HepG2 (cell line): Measurements from ENCODE around the gene ARMH1. TPM values are rescaled to one million over a fixed set of nuclear protein-coding genes. Genes with fewer than 3 reads are reported as not detected.

Experiments
- ATAC-seq: fragments of 200-7000 bp; cut with Tn5 transposase; 3 replicates; pipeline ENCODE4 v1.9.1; 2020; ENCODE audit warnings: mild to moderate bottlenecking, moderate library complexity
- BruUV-seq: library from RNA; stranded (reverse); fragments of 400-500 nt; replicated peaks from 2 replicates; lab custom pipeline; 2021; lab: Mats Ljungman, UMichigan
- CTCF ChIA-PET: fragments of 300-600 bp; formaldehyde crosslinking; extraction: SDS; loops from one replicate; lab custom pipeline; 2021; ENCODE audit warnings: low total read pairs, inconsistent platforms, low intra/inter-chr PET ratio; lab: Yijun Ruan, JAX
- POLR2A ChIA-PET: fragments of 350-600 bp; sonication (Branson Sonifier 250); formaldehyde crosslinking; loops from one replicate; lab custom pipeline; 2020; ENCODE audit warnings: antibody characterized with exemption, inconsistent platforms; lab: Yijun Ruan, JAX
- DNase-seq: peaks from one replicate; pipeline ENCODE4 v3.0.0-alpha.2; 2015; ENCODE audit warnings: low spot score
- FAIRE-seq: peaks from 3 replicates; lab custom pipeline; 2011; peaks lifted over from hg19 to GRCh38; lab: Jason Lieb, UNC
- H2AFZ ChIP-seq: one replicate; pipeline ENCODE4 v1.6.1; 2011; ENCODE audit warnings: low read length, inconsistent platforms
- H3K27ac ChIP-seq: fragments of 300-600 bp; 3 replicates; pipeline ENCODE4 v1.8.0; 2011; ENCODE audit warnings: mixed run types, mild to moderate bottlenecking, mixed read lengths, low read length, inconsistent platforms; ENCODE audit not compliant: insufficient read depth; ENCODE audit errors: extremely low read length
- H3K27me3 ChIP-seq, 2 experiments: fragments of 200-600 bp in 1 of 2; 2 replicates in 1 of 2; 3 replicates in 1 of 2; pipeline versions ENCODE4 v1.6.0 to v1.8.0; 2011; ENCODE audit warnings: low read length in 2 of 2, mild to moderate bottlenecking in 2 of 2, moderate library complexity in 2 of 2, inconsistent platforms in 1 of 2; ENCODE audit not compliant: insufficient read depth in 2 of 2, control insufficient read depth in 1 of 2
- H3K36me3 ChIP-seq, 2 experiments: fragments of 200-600 bp in 1 of 2; replicated peaks in 1 of 2; 2 replicates in 1 of 2; 3 replicates in 1 of 2; pipeline versions ENCODE4 v1.5.1 to v1.8.0; 2011; ENCODE audit warnings: low read length in 2 of 2, inconsistent platforms in 1 of 2; ENCODE audit not compliant: insufficient read depth in 2 of 2, control insufficient read depth in 1 of 2
- H3K4me1 ChIP-seq: 2 replicates; pipeline ENCODE4 v1.5.1; 2012; ENCODE audit warnings: low read length, inconsistent platforms; ENCODE audit not compliant: insufficient read depth
- H3K4me2 ChIP-seq: 2 replicates; pipeline ENCODE4 v1.6.0; 2011; ENCODE audit warnings: low read depth, low read length, inconsistent platforms
- H3K4me3 ChIP-seq, 3 experiments: fragments of 200-600 bp in 1 of 3; sonication (generic), shearing (Covaris generic) in 1 of 3; replicated peaks in 1 of 3; 2 replicates each; pipeline ENCODE4 v1.5.1; 2011 to 2016; ENCODE audit warnings: low read length in 3 of 3, inconsistent platforms in 2 of 3, low read depth in 2 of 3, mild to moderate bottlenecking in 2 of 3, control low read depth in 1 of 3, mixed read lengths in 1 of 3; ENCODE audit not compliant: insufficient read depth in 1 of 3
- H3K79me2 ChIP-seq: one replicate; pipeline ENCODE4 v1.6.1; 2011; ENCODE audit warnings: low read length, inconsistent platforms; ENCODE audit not compliant: insufficient read depth
- H3K9ac ChIP-seq: 2 replicates; pipeline ENCODE4 v1.6.0; 2011; ENCODE audit warnings: mild to moderate bottlenecking, low read depth, low read length, inconsistent platforms; ENCODE audit not compliant: insufficient read depth
- H3K9me3 ChIP-seq: 2 replicates; pipeline ENCODE4 v1.5.1; 2012; ENCODE audit warnings: mild to moderate bottlenecking, low read length
- H4K20me1 ChIP-seq: 2 replicates; pipeline ENCODE4 v1.6.0; 2011; ENCODE audit warnings: inconsistent platforms, mild to moderate bottlenecking, low read length, moderate library complexity; ENCODE audit not compliant: insufficient read depth
- AHR ChIP-seq: IDR thresholded peaks from 2 replicates; pipeline ENCODE4 v1.6.1; 2018; ENCODE audit warnings: missing genetic modification reagents, missing compliant biosample characterization
- FOSL2 ChIP-seq: sonication (generic); formaldehyde crosslinking; IDR thresholded peaks from 2 replicates; pipeline ENCODE4 v1.4.0; 2020; ENCODE audit warnings: missing genetic modification reagents
- IRX3 ChIP-seq: sonication (generic); formaldehyde crosslinking; IDR thresholded peaks from 2 replicates; pipeline ENCODE4 v1.8.1; 2023; ENCODE audit warnings: mild to moderate bottlenecking, low read depth, missing genetic modification reagents, borderline replicate concordance
- MIER2 ChIP-seq: IDR thresholded peaks from 2 replicates; pipeline ENCODE4 v1.6.1; 2016; ENCODE audit warnings: missing biosample characterization, missing genetic modification reagents
- RXRB ChIP-seq: IDR thresholded peaks from 2 replicates; pipeline ENCODE4 v1.6.1; 2016; ENCODE audit warnings: borderline replicate concordance, missing genetic modification reagents, missing compliant biosample characterization
- ZBTB20 ChIP-seq: sonication (generic); formaldehyde crosslinking; IDR thresholded peaks from 2 replicates; pipeline ENCODE4 v1.8.1; 2023; ENCODE audit warnings: missing genetic modification reagents, low read depth, mild to moderate bottlenecking, borderline replicate concordance
- ZKSCAN1 ChIP-seq: fragments of 150-350 bp; IDR thresholded peaks from 2 replicates; pipeline ENCODE4 v1.6.1; 2014; ENCODE audit warnings: low read length
- ZNF367 ChIP-seq: sonication (generic); formaldehyde crosslinking; IDR thresholded peaks from 2 replicates; pipeline ENCODE4 v1.4.0; 2020; ENCODE audit warnings: missing genetic modification reagents, borderline replicate concordance
- ZNF724P ChIP-seq: sonication (generic); formaldehyde crosslinking; IDR thresholded peaks from 2 replicates; pipeline ENCODE4 v1.8.0; 2022; ENCODE audit warnings: missing genetic modification reagents, borderline replicate concordance
- ZNF776 ChIP-seq: sonication (generic); formaldehyde crosslinking; IDR thresholded peaks from 2 replicates; pipeline ENCODE4 v1.4.0; 2020; ENCODE audit warnings: mild to moderate bottlenecking, missing genetic modification reagents
- WGBS: methylation state at CpG from one replicate; pipeline ENCODE4 v1.1.6; 2017; ENCODE audit warnings: low lambda C conversion rate; 5-methylcytosine and 5-hydroxymethylcytosine counted together
- in situ Hi-C: cut with HindIII; loops from 2 replicates; pipeline ENCODE4 v1.10.0; 2017; ENCODE audit warnings: low pct_unique_long_range_greater_than_20kb; ENCODE audit not compliant: extremely low pct_ligation_motif_present
- intact Hi-C: fragments of 100-400 bp; cut with micrococcal nuclease; formaldehyde crosslinking; loops from one replicate; pipeline ENCODE4 v1.10.0; 2022; ENCODE audit not compliant: unreplicated experiment
- polyA plus RNA-seq, 8 experiments: library from polyadenylated mRNA; depleted of rRNA in 3 of 8; stranded (reverse) in 7 of 8; unstranded in 1 of 8; fragments of >200 nt; fragmentation: Illumina TruSeq in 4 of 8; extraction: Trizol in 4 of 8; gene quantifications; 2 replicates each; pipeline versions ENCODE4 v1.2.1 to v1.2.3, GENCODE V29; 2011 to 2016; ENCODE audit warnings: low read depth in 4 of 8, missing spikeins in 1 of 8, mixed read lengths in 1 of 8; ENCODE audit not compliant: insufficient read depth in 1 of 8
- total RNA-seq, 5 experiments: library from RNA; depleted of rRNA; stranded (reverse); fragments of >200 nt; fragmentation: Illumina TruSeq; extraction: Trizol; gene quantifications; 2 replicates each; pipeline ENCODE4 v1.2.3, GENCODE V29; 2016; ENCODE audit warnings: low read depth in 1 of 5
- TF ChIP-seq, protein P1 (sequence below): sonication (generic); IDR thresholded peaks from 2 replicates; pipeline ENCODE4 v1.6.1; 2016; ENCODE audit warnings: low read depth, borderline replicate concordance
- TF ChIP-seq, protein P2 (sequence below): IDR thresholded peaks from 2 replicates; pipeline ENCODE4 v1.6.1; 2016; ENCODE audit warnings: low read depth
- TF ChIP-seq, protein P3 (sequence below): sonication (generic); formaldehyde crosslinking; IDR thresholded peaks from 2 replicates; pipeline ENCODE4 v1.4.0; 2020; ENCODE audit warnings: mild to moderate bottlenecking, missing genetic modification reagents

Gene ARMH1
- total and polyA plus RNA-seq, 2 of the 13 experiments (the other 11 are each of a cell fraction or from before 2014, with no cell fraction given) = 0.69 TPM; not detected in 1

DNA sequence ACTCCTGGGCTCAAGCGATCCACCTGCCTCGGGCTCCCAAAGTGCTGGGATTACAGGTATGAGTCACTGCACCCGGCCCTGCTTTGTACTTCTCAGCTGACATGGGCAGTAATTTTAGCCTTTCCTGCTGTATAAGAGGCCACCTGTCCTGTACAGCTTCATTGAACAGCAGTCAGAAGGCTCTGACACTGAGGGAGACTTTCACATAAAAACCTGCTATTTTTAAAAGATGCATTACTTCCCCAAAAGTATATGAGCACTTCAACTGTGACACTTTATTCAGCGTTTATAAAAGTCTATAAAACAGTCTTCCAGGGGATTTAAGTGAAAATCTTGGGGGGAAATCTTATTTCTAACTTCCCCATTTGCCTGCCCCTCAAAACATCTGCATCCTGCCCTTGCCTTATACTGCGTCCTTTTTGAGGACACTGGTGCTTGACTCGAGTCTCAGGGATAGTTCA lies 38.8 kb downstream of the ARMH1 start:
- no TSS peak for BruUV-seq
- peaks cover 0 to 11% of the 10 kb centered on the region in 2 experiments; a peak in 1 of 5 replicates for H3K27me3 ChIP-seq
- no peaks in the 10 kb centered on the region for H4K20me1 ChIP-seq
- 0 out of 2 replicates have a peak overlapping the region, but pooled peaks have one; percentile 12 for H3K4me2 ChIP-seq
- TF ChIP-seq ZKSCAN1 = no peak
- no peak for TF ChIP-seq IRX3 (CRISPR knock-in tag)
- no peak for TF ChIP-seq MIER2
- TF ChIP-seq ZBTB20 (CRISPR knock-in tag) = no peak
- TF ChIP-seq, protein P1, sequence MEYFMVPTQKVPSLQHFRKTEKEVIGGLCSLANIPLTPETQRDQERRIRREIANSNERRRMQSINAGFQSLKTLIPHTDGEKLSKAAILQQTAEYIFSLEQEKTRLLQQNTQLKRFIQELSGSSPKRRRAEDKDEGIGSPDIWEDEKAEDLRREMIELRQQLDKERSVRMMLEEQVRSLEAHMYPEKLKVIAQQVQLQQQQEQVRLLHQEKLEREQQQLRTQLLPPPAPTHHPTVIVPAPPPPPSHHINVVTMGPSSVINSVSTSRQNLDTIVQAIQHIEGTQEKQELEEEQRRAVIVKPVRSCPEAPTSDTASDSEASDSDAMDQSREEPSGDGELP = peak; percentile 24; the same call in 1 of the 2 replicates
- TF ChIP-seq RXRB = no peak
- no peak for TF ChIP-seq ZNF724P (CRISPR knock-in tag)
- TF ChIP-seq AHR (CRISPR knock-in tag) = no peak
- TF ChIP-seq, protein P2, sequence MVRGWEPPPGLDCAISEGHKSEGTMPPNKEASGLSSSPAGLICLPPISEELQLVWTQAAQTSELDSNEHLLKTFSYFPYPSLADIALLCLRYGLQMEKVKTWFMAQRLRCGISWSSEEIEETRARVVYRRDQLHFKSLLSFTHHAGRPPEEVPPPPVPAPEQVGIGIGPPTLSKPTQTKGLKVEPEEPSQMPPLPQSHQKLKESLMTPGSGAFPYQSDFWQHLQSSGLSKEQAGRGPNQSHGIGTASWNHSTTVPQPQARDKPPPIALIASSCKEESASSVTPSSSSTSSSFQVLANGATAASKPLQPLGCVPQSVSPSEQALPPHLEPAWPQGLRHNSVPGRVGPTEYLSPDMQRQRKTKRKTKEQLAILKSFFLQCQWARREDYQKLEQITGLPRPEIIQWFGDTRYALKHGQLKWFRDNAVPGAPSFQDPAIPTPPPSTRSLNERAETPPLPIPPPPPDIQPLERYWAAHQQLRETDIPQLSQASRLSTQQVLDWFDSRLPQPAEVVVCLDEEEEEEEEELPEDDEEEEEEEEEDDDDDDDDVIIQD (CRISPR knock-in tag) = no peak
- no peak for TF ChIP-seq ZNF367
- no peak for TF ChIP-seq ZNF776
- TF ChIP-seq, protein P3, sequence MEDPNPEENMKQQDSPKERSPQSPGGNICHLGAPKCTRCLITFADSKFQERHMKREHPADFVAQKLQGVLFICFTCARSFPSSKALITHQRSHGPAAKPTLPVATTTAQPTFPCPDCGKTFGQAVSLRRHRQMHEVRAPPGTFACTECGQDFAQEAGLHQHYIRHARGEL (CRISPR knock-in tag) = no peak
- peak; percentile 76 for TF ChIP-seq FOSL2
- H3K9ac ChIP-seq = no peak overlapping the region
- H3K4me1 ChIP-seq = peaks cover 33% of the 10 kb centered on the region
- intact Hi-C loops = no loop called here
- CTCF ChIA-PET = no interaction called here
- H3K9me3 ChIP-seq = no peaks in the 10 kb centered on the region
- 13% methylated on average over 4 of the region's 6 CpGs for WGBS
- in situ Hi-C loops = no loop called here
- FAIRE-seq = no peak
- peak; percentile 46; the same call in 2 of the 3 replicates for ATAC-seq
- no peaks in the 10 kb centered on the region for H3K36me3 ChIP-seq
- DNase-seq = no peak
- H2AFZ ChIP-seq = no peak overlapping the region
- no peak overlapping the region for H3K4me3 ChIP-seq
- H3K79me2 ChIP-seq = no peaks in the 10 kb centered on the region
- no peak overlapping the region for H3K27ac ChIP-seq
- POLR2A ChIA-PET = interaction anchor here (1.6 to 2.6 kb wide), 2 partner anchors 9 to 16 kb away, joined by 7 to 23 read pairs; partner anchors contain the start of gene RNU5D-1
